Caco-2 (cell line): Measurements from ENCODE around the gene MSANTD2. TPM values are rescaled to one million over a fixed set of nuclear protein-coding genes. Genes with fewer than 3 reads are reported as not detected.

Source experiments
- BruUV-seq: library from RNA; stranded (reverse); fragments of 400-500 nt; replicated peaks from 2 replicates; lab custom pipeline; 2021; lab: Mats Ljungman, UMichigan
- CTCF ChIA-PET: fragments of 300-600 bp; sonication (Branson Sonifier 250); formaldehyde crosslinking; loops from one replicate; lab custom pipeline; 2022; ENCODE audit warnings: antibody characterized with exemption; lab: Charles Lee
- POLR2A ChIA-PET: fragments of 300-600 bp; sonication (Branson Sonifier 250); formaldehyde crosslinking; loops from one replicate; lab custom pipeline; 2022; ENCODE audit warnings: antibody characterized with exemption; lab: Charles Lee
- DNase-seq, 2 experiments: peaks; one replicate each; pipeline versions ENCODE4 v3.0.0 to v3.0.0-alpha.2; 2020 to 2022
- H3K27me3 ChIP-seq: replicated peaks from 2 replicates; pipeline ENCODE4 v1.6.0; 2011; ENCODE audit warnings: low read length; ENCODE audit not compliant: control insufficient read depth, insufficient read depth
- H3K36me3 ChIP-seq: 2 replicates; pipeline ENCODE4 v1.5.1; 2011; ENCODE audit warnings: low read length; ENCODE audit not compliant: control insufficient read depth, insufficient read depth
- H3K4me1 ChIP-seq: fragments of 250-450 bp; sonication (Bioruptor Pico); 2 replicates; pipeline ENCODE4 v1.5.1; 2020; ENCODE audit warnings: mild to moderate bottlenecking
- H3K4me3 ChIP-seq: 2 replicates; pipeline ENCODE4 v1.5.1; 2011; ENCODE audit warnings: low read depth, mild to moderate bottlenecking, control low read depth, low read length
- H3K9me3 ChIP-seq: fragments of 250-450 bp; sonication (Bioruptor Pico); 2 replicates; pipeline ENCODE4 v1.5.1; 2020; ENCODE audit warnings: mild to moderate bottlenecking, moderate library complexity
- H3K27ac Mint-ChIP-seq: one replicate; pipeline ENCODE4 v1.8.0; 2022; ENCODE audit warnings: mixed read lengths; ENCODE audit not compliant: unreplicated experiment
- H3K27me3 Mint-ChIP-seq: one replicate; pipeline ENCODE4 v1.8.0; 2022; ENCODE audit warnings: mixed read lengths; ENCODE audit not compliant: insufficient read depth, unreplicated experiment
- H3K36me3 Mint-ChIP-seq: one replicate; pipeline ENCODE4 v1.8.0; 2022; ENCODE audit warnings: mild to moderate bottlenecking, mixed read lengths; ENCODE audit not compliant: insufficient read depth, unreplicated experiment
- H3K4me1 Mint-ChIP-seq: one replicate; pipeline ENCODE4 v1.8.0; 2022; ENCODE audit warnings: low read depth, mixed read lengths; ENCODE audit not compliant: unreplicated experiment
- H3K4me3 Mint-ChIP-seq: one replicate; pipeline ENCODE4 v1.8.0; 2022; ENCODE audit warnings: mild to moderate bottlenecking, moderate library complexity, mixed read lengths; ENCODE audit not compliant: unreplicated experiment
- H3K9me3 Mint-ChIP-seq: one replicate; pipeline ENCODE4 v1.8.0; 2022; ENCODE audit warnings: mixed read lengths; ENCODE audit not compliant: unreplicated experiment
- CTCF ChIP-seq, 2 experiments: fragments of 200-600 bp in 1 of 2; IDR thresholded peaks; 1 replicate in 1 of 2; 2 replicates in 1 of 2; pipeline versions ENCODE4 v1.5.1 to v1.8.0; 2011 to 2022; ENCODE audit warnings: antibody characterized with exemption in 1 of 2, control low read depth in 1 of 2, inconsistent platforms in 1 of 2, low read depth in 1 of 2, low read length in 1 of 2, mild to moderate bottlenecking in 1 of 2, moderate library complexity in 1 of 2; ENCODE audit not compliant: insufficient read depth in 1 of 2, severe bottlenecking in 1 of 2, unreplicated experiment in 1 of 2
- intact Hi-C: fragments of 100-400 bp; cut with micrococcal nuclease; formaldehyde crosslinking; loops from one replicate; pipeline ENCODE4 v1.10.0; 2022; ENCODE audit not compliant: unreplicated experiment
- total RNA-seq: library from RNA; stranded (reverse); gene quantifications from 2 replicates; pipeline ENCODE4 v1.2.3, GENCODE V29; 2022

MSANTD2 gene
- total RNA-seq, 1 experiment from 2014 or later = 28.3 TPM

- POLR2A ChIA-PET = interaction anchor here (0.6 kb wide), 1 partner anchor 74 kb away, joined by 6 read pairs; no protein-coding TSS in a partner anchor
- H3K4me3 Mint-ChIP-seq = peak overlapping the region; percentile 70
- DNase-seq = peak in 1 of 2 experiments; percentile 38
- Histone ChIP-seq H3K9me3 (no peaks in the 10 kb centered on the region), H3K36me3 (no peaks in the 10 kb centered on the region), H3K4me3 (peak overlapping the region; percentile 44), H3K4me1 (peaks cover 13% of the 10 kb centered on the region; the same call in 1 of the 2 replicates), H3K27me3 (peaks cover 28% of the 10 kb centered on the region)
- CTCF ChIA-PET = interaction anchor here (0.6 to 4.4 kb wide), 9 partner anchors 27 to 1258 kb away, joined by 3 to 22 read pairs (median 4); partner anchors contain the start of gene ROBO3
- H3K4me1 Mint-ChIP-seq = peaks cover 6% of the 10 kb centered on the region
- intact Hi-C loops = no loop called here
- H3K27me3 Mint-ChIP-seq = peaks cover 41% of the 10 kb centered on the region
- H3K36me3 Mint-ChIP-seq = no peaks in the 10 kb centered on the region
- no peak for TF ChIP-seq CTCF (IDR thresholded peaks at IDR 0.05; ENCODE audit: insufficient read depth in 1 of 2, low read depth in 1 of 2, low read length in 1 of 2, severe bottlenecking in 1 of 2, unreplicated experiment in 1 of 2)
- no TSS peak for BruUV-seq
- H3K27ac Mint-ChIP-seq = no peak overlapping the region
- H3K9me3 Mint-ChIP-seq = no peaks in the 10 kb centered on the region
Observed at GRCh38 chr11:124839128-124839971, 39.1 kb upstream of the MSANTD2 start.

- Mint-ChIP-seq H3K27ac (no peak overlapping the region), H3K36me3 (no peaks in the 10 kb centered on the region), H3K27me3 (peaks cover 41% of the 10 kb centered on the region), H3K9me3 (no peaks in the 10 kb centered on the region), H3K4me1 (peaks cover 6% of the 10 kb centered on the region), H3K4me3 (peak overlapping the region; percentile 51)
- DNase-seq = no peak
- CTCF ChIA-PET = interaction anchor here (0.6 to 4.4 kb wide), 5 partner anchors 28 to 170 kb away, joined by 3 to 22 read pairs (median 8); partner anchors contain the start of gene ROBO3
- intact Hi-C loops = no loop called here
- no TSS peak for BruUV-seq
- POLR2A ChIA-PET = interaction anchor here (0.6 kb wide), 1 partner anchor 73 kb away, joined by 6 read pairs; no protein-coding TSS in a partner anchor
- Histone ChIP-seq H3K36me3 (no peaks in the 10 kb centered on the region), H3K9me3 (no peaks in the 10 kb centered on the region), H3K4me1 (peaks cover 13% of the 10 kb centered on the region; the same call in 1 of the 2 replicates), H3K4me3 (peak overlapping the region; percentile 44), H3K27me3 (peaks cover 26% of the 10 kb centered on the region)
- no peak for TF ChIP-seq CTCF (IDR thresholded peaks at IDR 0.05; ENCODE audit: insufficient read depth in 1 of 2, low read depth in 1 of 2, low read length in 1 of 2, severe bottlenecking in 1 of 2, unreplicated experiment in 1 of 2)
Observed at GRCh38 chr11:124838805-124839127, 38.6 kb upstream of the MSANTD2 start.

- H3K27ac Mint-ChIP-seq = no peak overlapping the region
- CTCF ChIA-PET = interaction anchor here (0.6 to 4.4 kb wide), 17 partner anchors 24 to 193 kb away, joined by 4 to 47 read pairs (median 8); partner anchors contain the start of genes CCDC15, ESAM, MSANTD2 and ROBO3
- Histone ChIP-seq H3K27me3 (peaks cover 16% of the 10 kb centered on the region), H3K4me1 (peaks cover 13% of the 10 kb centered on the region; the same call in 1 of the 2 replicates), H3K9me3 (no peaks in the 10 kb centered on the region), H3K4me3 (no peak overlapping the region), H3K36me3 (no peaks in the 10 kb centered on the region)
- POLR2A ChIA-PET = interaction anchor here (1.6 kb wide), 1 partner anchor 168 kb away, joined by 4 read pairs; no protein-coding TSS in a partner anchor
- intact Hi-C loops = loop anchor here (1.0 kb wide), 8 partner anchors 29 to 193 kb away; partner anchors contain the start of genes SIAE and SPA17
- DNase-seq = peak; percentile 74 to 76
- H3K36me3 Mint-ChIP-seq = no peaks in the 10 kb centered on the region
- no TSS peak for BruUV-seq
- H3K9me3 Mint-ChIP-seq = no peaks in the 10 kb centered on the region
- H3K4me1 Mint-ChIP-seq = peaks cover 6% of the 10 kb centered on the region
- TF ChIP-seq CTCF (IDR thresholded peaks at IDR 0.05; ENCODE audit: insufficient read depth in 1 of 2, low read depth in 1 of 2, low read length in 1 of 2, severe bottlenecking in 1 of 2, unreplicated experiment in 1 of 2) = peak in 1 of 2 experiments; percentile 85
- peaks cover 33% of the 10 kb centered on the region for H3K27me3 Mint-ChIP-seq
- H3K4me3 Mint-ChIP-seq = peak overlapping the region; percentile 81
Observed at GRCh38 chr11:124837491-124837856, 37.3 kb upstream of the MSANTD2 start.
